K562 treated with DMSO at 1 percent for 12 hours (cell line): ENCODE data around the gene NSUN5. TPM values are rescaled to one million over a fixed set of nuclear protein-coding genes. Genes with fewer than 3 reads are reported as not detected.

ENCODE experiments used
- total RNA-seq: library from RNA; unstranded; fragments of 300-600 nt; gene quantifications from 2 replicates; pipeline ENCODE4 v1.2.3, GENCODE V29; 2022; ENCODE audit not compliant: insufficient read depth

NSUN5 gene
- total RNA-seq, result 98.8 TPM in 2 replicates

DNA sequence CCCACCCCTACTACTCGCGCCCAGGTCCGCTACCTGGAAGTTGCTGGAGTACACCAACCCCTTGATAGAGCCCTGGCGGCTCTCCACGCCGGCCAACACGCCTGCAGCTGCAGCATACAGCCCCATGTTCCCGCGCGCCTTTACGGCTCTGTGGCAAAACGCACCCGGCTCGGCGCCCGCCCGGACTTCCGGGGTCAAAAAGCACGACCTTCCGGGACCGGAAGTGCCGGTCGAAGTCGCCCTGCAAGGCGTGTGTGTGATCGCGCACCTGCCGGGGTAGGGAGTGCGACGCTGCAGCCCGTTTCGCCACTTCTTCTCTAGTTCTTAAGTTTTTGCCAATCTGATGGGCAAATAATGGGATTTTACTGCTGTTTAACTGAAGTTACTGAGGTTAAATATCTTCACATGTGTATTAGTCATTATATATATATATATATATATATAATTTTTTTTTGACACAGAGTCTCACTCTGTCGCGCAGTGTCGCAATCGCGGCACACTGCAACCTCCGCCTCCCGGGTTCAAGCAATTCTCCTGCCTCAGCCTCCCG, at the start of gene NSUN5:
NSUN5 (minus strand) TSS at position 162 of the 550 bp plus-strand sequence; CDS start at position 126, 36 bp downstream.

DNA sequence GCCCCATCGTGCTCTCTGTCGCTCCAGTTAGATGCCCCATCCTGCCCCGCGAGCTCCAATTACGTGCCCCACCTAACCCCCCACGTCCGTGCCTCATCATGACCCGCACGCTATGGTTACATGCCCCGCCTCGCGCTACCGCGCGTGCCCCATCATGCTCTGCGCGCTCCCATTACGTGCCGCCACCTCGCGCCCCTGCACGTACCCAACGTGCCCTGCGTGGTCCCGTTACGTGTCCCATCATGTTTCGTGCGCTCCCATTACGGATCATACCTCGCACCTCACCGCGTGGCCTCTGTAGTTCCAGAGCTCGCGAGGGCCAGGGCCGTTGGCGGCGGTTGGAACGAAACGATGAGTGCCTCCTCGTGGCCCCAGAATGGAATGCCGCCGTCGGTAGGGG, 19.3 kb upstream of the NSUN5 start, which contains the start of the genes FKBP6 and TRIM50:
FKBP6 (plus strand) TSS at position 240 of the 400 bp plus-strand sequence. CDS start 268 bp downstream, outside the sequence.
TRIM50 (minus strand) TSS at position 161 of the 400 bp plus-strand sequence. CDS start 3,295 bp downstream, outside the sequence.

Other genes with a start within 250 kb of the NSUN5 start
- gene SPDYE9, start 222.8 kb downstream of the NSUN5 start, total RNA-seq, result not detected in 2 replicates
- not detected in 2 replicates for gene TRIM50, start 19.3 kb upstream of the NSUN5 start, total RNA-seq
- gene FKBP6, start 19.3 kb upstream of the NSUN5 start, total RNA-seq, result not detected in 2 replicates
- 1.4 and 2.3 TPM in 2 replicates for gene FZD9, start 125.0 kb upstream of the NSUN5 start, total RNA-seq
- 23.5 and 79.9 TPM in 2 replicates for gene BAZ1B, start 213.5 kb upstream of the NSUN5 start, total RNA-seq
- gene BCL7B, start 248.9 kb upstream of the NSUN5 start, total RNA-seq, result 78.6 and 99.6 TPM in 2 replicates